Body of pancreas (tissue), 4 donors: ENCODE measurements around the gene TBC1D24. TPM values are rescaled to one million over a fixed set of nuclear protein-coding genes. Genes with fewer than 3 reads are reported as not detected.
A peak's percentile ranks its signal among the peaks of the same experiment; 100 is the strongest.

Source experiments
- ATAC-seq: fragments of 150-250 bp; one replicate; pipeline ENCODE4 v1.9.1; 2016
- DNase-seq, 4 donors: peaks; one replicate each; pipeline ENCODE4 v3.0.0-alpha.2; 2019
- H3K27ac ChIP-seq, 4 donors: fragments of 200-600 bp; sonication (generic); 1 replicate in 3 of 4; 2 replicates in 1 of 4; pipeline versions ENCODE4 v1.5.1 to v1.6.1; 2016 to 2019; ENCODE audit warnings: mild to moderate bottlenecking in 1 of 4, mixed read lengths in 1 of 4, moderate library complexity in 1 of 4
- H3K27me3 ChIP-seq, 2 donors: fragments of 200-600 bp; sonication (generic); one replicate each; pipeline ENCODE4 v1.6.0; 2016; ENCODE audit warnings: mild to moderate bottlenecking in 1 of 2
- H3K36me3 ChIP-seq, 2 donors: fragments of 200-600 bp; sonication (generic); replicated peaks in 1 of 2; 2 replicates each; pipeline ENCODE4 v1.5.1; 2016; ENCODE audit warnings: low read depth in 2 of 2; ENCODE audit not compliant: insufficient read depth in 1 of 2
- H3K4me1 ChIP-seq: fragments of 200-600 bp; sonication (generic); one replicate; pipeline ENCODE4 v1.6.0; 2016
- H3K4me3 ChIP-seq, 2 donors: fragments of 200-600 bp; sonication (generic); 1 replicate in 1 of 2; 2 replicates in 1 of 2; pipeline ENCODE4 v1.5.1; 2016 to 2019
- H3K9me3 ChIP-seq, 3 donors: fragments of 200-600 bp; sonication (generic); 1 replicate in 2 of 3; 2 replicates in 1 of 3; pipeline ENCODE4 v1.5.1; 2016
- CTCF ChIP-seq, 7 experiments: fragments of 450-650 bp in 4 of 7; fragments of 200-600 bp in 3 of 7; sonication (generic) in 3 of 7; IDR thresholded peaks; one replicate each; pipeline ENCODE4 v1.5.1; 2016 to 2019; ENCODE audit warnings: antibody characterized with exemption in 7 of 7
- POLR2A ChIP-seq, 3 donors: fragments of 450-650 bp; IDR thresholded peaks; one replicate each; pipeline ENCODE4 v1.6.1; 2016; ENCODE audit warnings: antibody characterized with exemption in 3 of 3, mild to moderate bottlenecking in 2 of 3
- WGBS, 2 donors: methylation state at CpG; one replicate each; pipeline ENCODE4 v1.1.5; 2017; 5-methylcytosine and 5-hydroxymethylcytosine counted together
- intact Hi-C: fragments of 100-400 bp; cut with DNase I; formaldehyde crosslinking; loops from one replicate; pipeline ENCODE4 v1.15.1; 2023
- total RNA-seq, 2 donors: library from RNA; depleted of rRNA; stranded (reverse); fragments of >200 nt; gene quantifications; one replicate each; pipeline ENCODE4 v1.1.0, GENCODE V29; 2016

The TBC1D24 gene
- total RNA-seq, 2 donors from 2014 or later: 18.7 to 30.0 TPM

- Histone ChIP-seq H3K27me3 (no peaks in the 10 kb centered on the region), H3K4me1 (peaks cover 73% of the 10 kb centered on the region), H3K27ac (peak overlapping the region; percentile 67 to 91 (median 88)), H3K4me3 (peak overlapping the region; percentile 51 to 80), H3K36me3 (no peaks in the 10 kb centered on the region), H3K9me3 (no peaks in the 10 kb centered on the region)
- 9 to 17% methylated on average over 13 to 28 of the region's 55 CpGs for WGBS, 2 donors
- intact Hi-C loops: no loop called here
- TF ChIP-seq CTCF (IDR thresholded peaks at IDR 0.05) (peak in 3 of 7 experiments; percentile 5 to 20 (median 18)), POLR2A (IDR thresholded peaks at IDR 0.05) (peak in 1 of 3 donors; percentile 40)
- peak; percentile 41 for ATAC-seq
- peak; percentile 59 to 73 (median 67) for DNase-seq
These were observed 752 bp downstream of the TBC1D24 start for GRCh38 chr16:2475413-2476344.

GRCh38 chr16:2476345-2476720, 1.4 kb downstream of the TBC1D24 start:
- TF ChIP-seq POLR2A (IDR thresholded peaks at IDR 0.05) (no peak), CTCF (IDR thresholded peaks at IDR 0.05) (no peak)
- peak overlapping the region; percentile 67 to 91 (median 88) for H3K27ac ChIP-seq
- intact Hi-C loops: no loop called here
- peaks cover 73% of the 10 kb centered on the region for H3K4me1 ChIP-seq
- no peaks in the 10 kb centered on the region for H3K27me3 ChIP-seq
- H3K36me3 ChIP-seq: no peaks in the 10 kb centered on the region
- ATAC-seq: no peak
- WGBS, 2 donors: 28 to 39% methylated on average over 9 of the region's 9 CpGs
- DNase-seq: no peak
- no peaks in the 10 kb centered on the region for H3K9me3 ChIP-seq
- H3K4me3 ChIP-seq: no peak overlapping the region

- peak; percentile 18 for ATAC-seq
- TF ChIP-seq POLR2A (IDR thresholded peaks at IDR 0.05) (no peak), CTCF (IDR thresholded peaks at IDR 0.05) (no peak)
- WGBS, 2 donors: 15 to 16% methylated on average over 2 to 3 of the region's 3 CpGs
- DNase-seq: peak; percentile 51 to 74 (median 66)
- peak overlapping the region; percentile 62 to 91 (median 88) for H3K27ac ChIP-seq
- no peaks in the 10 kb centered on the region for H3K9me3 ChIP-seq
- peaks cover 73% of the 10 kb centered on the region for H3K4me1 ChIP-seq
- no peak overlapping the region for H3K4me3 ChIP-seq
- no peaks in the 10 kb centered on the region for H3K36me3 ChIP-seq
- no peaks in the 10 kb centered on the region for H3K27me3 ChIP-seq
- intact Hi-C loops: no loop called here
These were observed 1.8 kb downstream of the TBC1D24 start for GRCh38 chr16:2476741-2477140.

GRCh38 chr16:2477327-2477726, 2.4 kb downstream of the TBC1D24 start:
- Histone ChIP-seq H3K4me3 (no peak overlapping the region), H3K27me3 (no peaks in the 10 kb centered on the region), H3K4me1 (peaks cover 74% of the 10 kb centered on the region), H3K36me3 (no peaks in the 10 kb centered on the region), H3K27ac (peak overlapping the region; percentile 62 to 91 (median 88)), H3K9me3 (no peaks in the 10 kb centered on the region)
- 61 to 62% methylated on average over 3 of the region's 3 CpGs for WGBS, 2 donors
- no peak for DNase-seq
- intact Hi-C loops: no loop called here
- TF ChIP-seq POLR2A (IDR thresholded peaks at IDR 0.05) (no peak), CTCF (IDR thresholded peaks at IDR 0.05) (no peak)
- no peak for ATAC-seq
